Peyer's patch (tissue), 4 donors: ENCODE measurements around the gene P4HB.

ENCODE experiments used
- POLR2A ChIP-seq, 2 donors: fragments of 450-650 bp; IDR thresholded peaks; one replicate each; pipeline ENCODE4 v1.5.1; 2017; ENCODE audit warnings: antibody characterized with exemption in 2 of 2, mild to moderate bottlenecking in 2 of 2, moderate library complexity in 2 of 2
- TF ChIP-seq, protein P1 (sequence below), 6 experiments: fragments of 450-650 bp in 4 of 6; fragments of 200-600 bp in 2 of 6; sonication (generic) in 1 of 6; IDR thresholded peaks; one replicate each; pipeline ENCODE4 v1.5.1; 2017 to 2019; ENCODE audit warnings: antibody characterized with exemption in 6 of 6, mild to moderate bottlenecking in 3 of 6, moderate library complexity in 1 of 6

DNA sequence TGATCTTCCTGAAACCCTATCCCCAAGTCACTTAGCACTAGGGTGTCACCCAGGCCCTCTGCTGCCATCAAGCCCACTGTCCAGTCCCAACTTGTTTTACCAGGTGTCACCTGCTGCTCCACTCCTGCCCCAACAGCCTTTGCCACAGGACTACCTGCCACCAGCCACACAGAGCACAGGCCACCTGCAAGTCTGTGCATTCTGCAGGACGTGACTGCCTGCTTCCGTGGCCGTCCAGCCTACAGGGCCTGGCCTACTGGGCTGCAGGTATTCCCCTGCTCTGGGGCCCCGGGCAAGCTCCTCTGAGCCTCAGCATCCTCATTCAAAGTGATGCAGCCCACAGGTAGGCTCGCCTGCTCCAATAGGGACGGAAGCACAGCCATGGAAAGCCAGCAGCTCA is 30.5 kb downstream of the P4HB start:
- TF ChIP-seq POLR2A (IDR thresholded peaks at IDR 0.05) = no peak
- TF ChIP-seq, protein P1, sequence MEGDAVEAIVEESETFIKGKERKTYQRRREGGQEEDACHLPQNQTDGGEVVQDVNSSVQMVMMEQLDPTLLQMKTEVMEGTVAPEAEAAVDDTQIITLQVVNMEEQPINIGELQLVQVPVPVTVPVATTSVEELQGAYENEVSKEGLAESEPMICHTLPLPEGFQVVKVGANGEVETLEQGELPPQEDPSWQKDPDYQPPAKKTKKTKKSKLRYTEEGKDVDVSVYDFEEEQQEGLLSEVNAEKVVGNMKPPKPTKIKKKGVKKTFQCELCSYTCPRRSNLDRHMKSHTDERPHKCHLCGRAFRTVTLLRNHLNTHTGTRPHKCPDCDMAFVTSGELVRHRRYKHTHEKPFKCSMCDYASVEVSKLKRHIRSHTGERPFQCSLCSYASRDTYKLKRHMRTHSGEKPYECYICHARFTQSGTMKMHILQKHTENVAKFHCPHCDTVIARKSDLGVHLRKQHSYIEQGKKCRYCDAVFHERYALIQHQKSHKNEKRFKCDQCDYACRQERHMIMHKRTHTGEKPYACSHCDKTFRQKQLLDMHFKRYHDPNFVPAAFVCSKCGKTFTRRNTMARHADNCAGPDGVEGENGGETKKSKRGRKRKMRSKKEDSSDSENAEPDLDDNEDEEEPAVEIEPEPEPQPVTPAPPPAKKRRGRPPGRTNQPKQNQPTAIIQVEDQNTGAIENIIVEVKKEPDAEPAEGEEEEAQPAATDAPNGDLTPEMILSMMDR (IDR thresholded peaks at IDR 0.05) = no peak
